OCI-LY1 (cell line): ENCODE data around the gene TMEM151A.

Experiments
- CTCF ChIP-seq: fragments of 200-600 bp; sonication (generic), shearing (Covaris generic); IDR thresholded peaks from 2 replicates; pipeline ENCODE4 v1.5.1; 2017; ENCODE audit warnings: mild to moderate bottlenecking, antibody characterized with exemption, low read length, moderate library complexity, mixed read lengths
- EZH2 ChIP-seq: fragments of 200-600 bp; sonication (generic), shearing (Covaris generic); IDR thresholded peaks from 2 replicates; pipeline ENCODE4 v1.8.0; 2017; ENCODE audit warnings: borderline replicate concordance, mixed run types, mild to moderate bottlenecking, antibody characterized with exemption, low read length, moderate library complexity, mixed read lengths

- TF ChIP-seq CTCF (no peak), EZH2 (no peak)
Observed at GRCh38 chr11:66291706-66292542, at the start of gene TMEM151A.
